GM06990 (cell line): ENCODE measurements around the gene CD81.

Source experiments
- DNase-seq: peaks from one replicate; pipeline ENCODE4 v3.0.0-alpha.2; 2011; ENCODE audit not compliant: insufficient read length; ENCODE audit errors: extremely low read depth
- H3K27me3 ChIP-seq: replicated peaks from 2 replicates; pipeline ENCODE4 v1.6.0; 2011; ENCODE audit warnings: low read length; ENCODE audit not compliant: control insufficient read depth, insufficient read depth
- H3K36me3 ChIP-seq: 2 replicates; pipeline ENCODE4 v1.5.1; 2011; ENCODE audit warnings: low read length; ENCODE audit not compliant: control insufficient read depth, insufficient read depth
- H3K4me3 ChIP-seq: replicated peaks from 2 replicates; pipeline ENCODE4 v1.5.1; 2011; ENCODE audit warnings: low read depth, mild to moderate bottlenecking, control low read depth, low read length
- TF ChIP-seq, protein P1 (sequence below): IDR thresholded peaks from 2 replicates; pipeline ENCODE4 v1.5.1; 2011; ENCODE audit warnings: low read length, control low read depth, mild to moderate bottlenecking, inconsistent platforms; ENCODE audit not compliant: insufficient read depth, poor library complexity, severe bottlenecking

The CD81 gene

DNA sequence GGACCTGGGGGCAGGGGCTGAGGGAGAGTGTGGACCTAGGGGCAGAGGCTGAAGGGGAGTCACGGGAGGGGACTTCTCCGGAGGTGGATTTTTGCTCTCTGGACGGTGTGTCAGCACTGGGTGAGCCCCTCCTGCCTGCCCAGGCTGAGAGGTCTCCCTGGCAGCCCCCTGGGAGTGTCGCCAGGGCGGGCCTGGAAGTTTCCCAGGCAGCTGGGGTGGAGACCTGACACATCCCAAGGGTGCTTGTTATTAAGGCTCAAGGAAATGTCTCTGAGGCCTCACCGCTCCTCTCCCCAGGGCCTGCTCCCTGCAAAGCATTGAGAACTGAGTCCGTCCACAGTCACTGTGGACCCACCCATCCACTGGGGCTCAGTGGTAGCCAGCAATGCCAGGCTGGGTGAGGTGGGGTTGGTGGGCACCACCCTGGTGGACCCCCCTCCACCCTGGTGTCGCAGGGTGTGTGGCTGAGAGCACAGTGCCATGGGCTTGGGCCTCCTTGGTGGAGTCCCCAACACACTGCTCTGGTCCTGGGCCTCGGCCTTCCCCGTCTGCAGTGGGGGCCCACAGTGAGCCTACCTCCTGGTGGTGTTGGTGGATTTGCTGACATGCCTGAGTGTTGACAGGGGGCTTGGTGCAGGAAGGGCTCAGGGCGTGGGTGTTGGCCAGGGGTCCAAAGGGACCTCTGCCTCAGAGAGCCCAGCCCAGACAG, 2.5 kb downstream of the CD81 start:
- Histone ChIP-seq H3K27me3 (no peaks in the 10 kb centered on the region), H3K4me3 (peak overlapping the region; percentile 89), H3K36me3 (no peaks in the 10 kb centered on the region; the same call in 1 of the 2 replicates)
- TF ChIP-seq, protein P1, sequence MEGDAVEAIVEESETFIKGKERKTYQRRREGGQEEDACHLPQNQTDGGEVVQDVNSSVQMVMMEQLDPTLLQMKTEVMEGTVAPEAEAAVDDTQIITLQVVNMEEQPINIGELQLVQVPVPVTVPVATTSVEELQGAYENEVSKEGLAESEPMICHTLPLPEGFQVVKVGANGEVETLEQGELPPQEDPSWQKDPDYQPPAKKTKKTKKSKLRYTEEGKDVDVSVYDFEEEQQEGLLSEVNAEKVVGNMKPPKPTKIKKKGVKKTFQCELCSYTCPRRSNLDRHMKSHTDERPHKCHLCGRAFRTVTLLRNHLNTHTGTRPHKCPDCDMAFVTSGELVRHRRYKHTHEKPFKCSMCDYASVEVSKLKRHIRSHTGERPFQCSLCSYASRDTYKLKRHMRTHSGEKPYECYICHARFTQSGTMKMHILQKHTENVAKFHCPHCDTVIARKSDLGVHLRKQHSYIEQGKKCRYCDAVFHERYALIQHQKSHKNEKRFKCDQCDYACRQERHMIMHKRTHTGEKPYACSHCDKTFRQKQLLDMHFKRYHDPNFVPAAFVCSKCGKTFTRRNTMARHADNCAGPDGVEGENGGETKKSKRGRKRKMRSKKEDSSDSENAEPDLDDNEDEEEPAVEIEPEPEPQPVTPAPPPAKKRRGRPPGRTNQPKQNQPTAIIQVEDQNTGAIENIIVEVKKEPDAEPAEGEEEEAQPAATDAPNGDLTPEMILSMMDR = no peak
- no peak for DNase-seq

DNA sequence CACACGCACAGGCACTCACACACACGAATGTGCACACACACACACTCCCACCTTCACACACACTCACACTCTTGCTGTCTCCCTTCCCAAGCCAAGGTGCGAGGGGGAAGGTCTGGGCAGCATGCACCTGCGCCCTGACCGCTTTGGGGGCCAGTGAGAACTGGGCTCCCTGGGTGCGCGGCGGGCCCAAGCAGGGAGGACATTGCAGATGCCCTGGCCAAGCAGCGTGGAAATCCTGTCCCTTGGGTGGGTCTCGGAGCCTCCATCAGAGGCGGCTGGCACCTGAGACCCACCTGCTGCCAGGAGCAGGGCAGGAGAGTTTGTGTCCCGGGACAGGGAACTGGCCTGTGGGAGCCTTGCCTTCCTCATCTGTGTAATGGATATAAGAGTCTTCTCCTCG, 3.3 kb downstream of the CD81 start:
- no peaks in the 10 kb centered on the region; the same call in 1 of the 2 replicates for H3K36me3 ChIP-seq

DNA sequence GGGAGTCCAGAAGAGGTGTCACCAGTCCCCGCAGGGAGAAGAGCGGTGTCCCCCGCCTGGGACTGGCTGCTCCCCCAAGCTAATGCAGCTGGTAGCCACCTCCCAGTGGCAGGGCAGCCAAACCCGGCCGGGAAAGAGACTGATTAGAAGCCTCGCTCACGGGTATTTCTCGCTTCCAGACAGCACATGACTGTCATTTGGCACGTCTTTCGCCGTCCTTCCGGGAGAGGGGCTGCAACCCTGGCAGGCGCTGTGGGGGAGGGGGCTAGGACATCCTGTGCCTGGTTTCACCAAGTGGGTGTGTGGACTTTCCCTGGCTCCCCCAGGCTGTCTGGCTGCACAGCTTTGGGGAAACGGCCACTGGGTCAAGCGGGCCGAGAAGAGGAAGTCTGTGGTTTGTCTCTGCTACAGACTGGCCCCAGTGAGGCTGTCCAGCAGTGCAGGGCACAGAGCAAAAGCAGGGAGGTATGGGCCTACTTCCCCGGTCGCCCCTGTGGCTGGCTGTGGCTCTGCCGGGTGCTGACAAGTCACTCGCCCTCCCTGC, 3.8 kb downstream of the CD81 start:
- Histone ChIP-seq H3K36me3 (no peaks in the 10 kb centered on the region; the same call in 1 of the 2 replicates), H3K4me3 (peak overlapping the region; percentile 89), H3K27me3 (no peaks in the 10 kb centered on the region)
- TF ChIP-seq, protein P1 = no peak
- DNase-seq = peak; percentile 56

More for the DNA sequence above, 3.3 kb downstream of the CD81 start:
- Histone ChIP-seq H3K27me3 (no peaks in the 10 kb centered on the region), H3K4me3 (peak overlapping the region; percentile 89)
- TF ChIP-seq, protein P1 = no peak
- DNase-seq = no peak

DNA sequence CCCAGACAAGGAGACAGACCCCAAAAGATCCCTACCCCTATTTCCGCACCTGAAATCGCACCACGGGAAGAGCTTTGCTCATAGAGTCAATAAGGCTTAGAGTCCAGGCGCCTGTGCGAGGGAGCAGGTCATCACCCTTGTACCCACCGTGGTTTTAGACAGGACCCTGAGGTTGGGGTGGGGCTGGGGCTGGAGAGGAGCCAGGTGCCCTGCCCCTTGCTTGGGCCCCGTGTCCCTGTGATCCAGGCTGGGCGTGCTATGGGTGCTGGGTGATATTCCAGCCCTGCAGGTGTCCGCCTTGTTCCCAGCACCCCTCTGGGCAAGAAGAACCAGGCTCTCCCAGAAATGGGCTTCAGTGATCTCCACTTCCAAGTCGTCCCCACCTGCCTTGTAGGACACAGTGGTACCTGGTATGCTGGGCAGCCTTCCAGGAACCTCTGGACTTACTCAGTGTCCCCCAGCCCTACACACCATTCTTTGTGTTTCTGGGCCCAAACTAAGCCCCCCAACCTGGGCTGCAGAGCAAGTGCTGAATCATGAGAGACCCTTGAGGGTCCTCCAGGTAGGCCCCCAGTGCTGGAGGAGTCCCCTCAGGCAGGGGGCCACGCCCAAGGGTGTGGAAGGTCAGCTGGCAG, 4.5 kb downstream of the CD81 start:
- TF ChIP-seq, protein P1 = no peak
- Histone ChIP-seq H3K4me3 (peak overlapping the region; percentile 18), H3K27me3 (no peaks in the 10 kb centered on the region), H3K36me3 (no peaks in the 10 kb centered on the region; the same call in 1 of the 2 replicates)
- no peak for DNase-seq

DNA sequence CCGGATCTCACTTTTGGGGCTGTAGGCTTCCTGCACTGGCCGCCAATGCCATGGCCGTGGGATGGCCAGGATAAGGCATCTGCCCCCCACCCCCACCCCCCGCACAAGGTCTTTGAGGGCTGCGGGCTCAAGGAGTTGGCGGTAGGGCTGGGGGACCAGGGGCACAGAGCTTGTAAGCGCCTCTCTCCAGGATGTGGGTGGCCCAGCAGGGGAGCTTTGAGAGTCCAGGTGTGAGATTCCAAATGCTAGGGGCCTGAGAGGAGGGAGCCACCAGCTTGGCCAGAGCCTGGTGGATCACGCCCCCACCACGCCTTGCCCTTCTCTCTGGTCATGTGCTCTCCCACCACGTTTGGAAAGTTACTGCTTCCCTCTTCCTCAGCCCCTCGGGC, 5.0 kb downstream of the CD81 start:
- H3K4me3 ChIP-seq = no peak overlapping the region; the same call in 1 of the 2 replicates
- TF ChIP-seq, protein P1 = no peak
- H3K27me3 ChIP-seq = no peaks in the 10 kb centered on the region
- no peaks in the 10 kb centered on the region; the same call in 1 of the 2 replicates for H3K36me3 ChIP-seq
- DNase-seq = no peak
